Stimulated activated CD8-positive, alpha-beta memory T cell treated with anti-CD3 and anti-CD28 coated beads, Interleukin-15, amount 100 ng/mL, for 48 hours (primary cell): ENCODE data around the gene CFAP46.
"Not testable (repeated sequence)": the region's sequence is repeated elsewhere in the genome, so short reads cannot be mapped to it uniquely, and the experiment has no call there.

Experiments
- DNase-seq, 2 donors: peaks; one replicate each; pipeline ENCODE4 v3.0.0-alpha.2; 2020; ENCODE audit warnings: low read depth in 2 of 2

Gene CFAP46

DNA sequence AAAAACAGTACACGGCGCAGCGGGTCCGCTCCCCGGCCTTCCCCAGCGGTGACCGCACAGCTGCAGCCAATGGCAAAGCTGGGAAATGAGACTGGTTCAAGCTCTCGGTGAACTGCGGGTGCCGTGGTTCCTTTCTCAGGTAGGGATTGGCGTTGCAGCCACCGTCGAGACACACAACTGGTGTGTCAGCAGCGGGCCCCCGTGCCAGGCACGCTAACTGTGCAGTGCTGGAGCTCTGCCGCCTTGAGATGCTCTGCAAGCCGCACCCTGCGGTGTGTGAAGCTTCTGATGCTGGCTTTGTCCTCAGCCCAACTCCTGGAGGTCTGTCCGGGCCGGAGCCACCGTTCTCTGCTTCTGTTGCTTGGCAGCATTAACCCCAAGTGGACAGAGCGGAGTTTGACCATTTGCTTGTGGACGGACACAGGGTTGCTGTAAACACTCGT is 135.8 kb downstream of the CFAP46 start:
- no peak for DNase-seq

DNA sequence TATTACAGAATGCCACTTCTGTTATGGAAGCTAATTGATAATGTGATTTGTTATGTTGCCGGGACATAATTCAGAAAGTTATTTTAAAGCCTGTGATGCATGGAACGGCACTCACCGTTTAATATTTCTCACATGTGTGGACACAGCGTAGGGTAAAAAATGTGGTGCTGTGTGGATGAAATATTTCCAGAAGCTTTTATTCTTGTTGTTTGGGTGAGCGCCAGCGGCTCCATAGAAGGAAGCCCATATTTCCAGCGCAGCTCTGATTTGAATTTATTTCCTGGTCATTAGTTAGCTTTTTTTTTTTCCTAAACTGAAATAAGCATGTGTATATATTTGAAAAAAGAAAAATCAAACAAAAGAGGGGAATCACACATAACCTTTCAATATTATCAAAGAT is 136.3 kb downstream of the CFAP46 start:
- no peak for DNase-seq

DNA sequence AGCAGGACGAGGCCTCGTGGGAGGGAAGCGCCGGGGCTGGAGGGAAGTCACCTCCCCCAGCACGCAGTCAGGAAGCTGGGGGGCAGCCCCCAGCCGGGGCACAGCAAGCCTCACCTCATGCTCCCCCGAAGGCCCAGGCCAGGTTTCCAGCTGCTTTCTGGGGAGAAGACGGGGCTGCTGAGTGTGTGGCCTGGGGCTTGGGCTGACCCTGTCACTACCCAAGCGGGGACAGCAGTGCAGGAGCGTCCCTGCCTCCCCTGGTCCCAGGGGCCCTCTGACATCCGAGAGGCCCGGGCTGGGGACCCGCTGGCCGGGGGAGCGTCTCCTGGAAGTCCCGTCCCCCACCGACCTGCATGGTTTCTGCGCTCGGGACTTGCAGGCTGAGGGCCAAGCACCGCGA is 136.8 kb downstream of the CFAP46 start:
- DNase-seq = no peak

DNA sequence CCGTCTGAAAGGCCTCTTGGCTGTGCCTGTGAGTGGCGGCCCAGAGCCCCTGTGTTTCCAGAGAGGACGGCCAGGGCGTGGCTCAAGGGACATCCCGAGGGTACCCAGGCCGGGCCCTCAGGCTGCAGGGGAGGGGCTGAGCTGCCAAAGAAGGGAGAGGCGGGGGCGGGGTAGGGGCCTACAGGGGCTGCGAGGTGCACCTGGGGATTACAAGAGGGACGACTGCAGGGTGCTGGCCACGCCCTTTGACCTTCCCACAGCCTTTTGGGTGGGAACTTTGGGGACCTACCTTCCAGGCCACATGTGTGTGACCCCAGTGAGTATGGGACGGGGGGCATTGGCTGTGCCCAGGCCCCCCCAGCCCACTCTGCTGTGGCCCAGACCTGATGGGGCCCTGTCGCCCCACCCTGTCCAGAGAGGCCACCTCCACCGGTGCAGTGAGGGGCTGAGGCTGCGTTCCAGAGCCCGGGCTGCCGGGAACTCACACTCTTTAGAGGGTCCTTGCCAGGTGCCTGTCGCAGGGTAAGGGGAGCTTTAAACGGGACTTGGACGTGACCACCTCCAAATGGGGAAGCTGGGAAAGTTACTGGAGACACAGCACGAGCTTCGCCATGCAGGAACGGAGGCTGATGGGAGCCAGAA is 137.5 kb downstream of the CFAP46 start:
- no peak for DNase-seq

DNA sequence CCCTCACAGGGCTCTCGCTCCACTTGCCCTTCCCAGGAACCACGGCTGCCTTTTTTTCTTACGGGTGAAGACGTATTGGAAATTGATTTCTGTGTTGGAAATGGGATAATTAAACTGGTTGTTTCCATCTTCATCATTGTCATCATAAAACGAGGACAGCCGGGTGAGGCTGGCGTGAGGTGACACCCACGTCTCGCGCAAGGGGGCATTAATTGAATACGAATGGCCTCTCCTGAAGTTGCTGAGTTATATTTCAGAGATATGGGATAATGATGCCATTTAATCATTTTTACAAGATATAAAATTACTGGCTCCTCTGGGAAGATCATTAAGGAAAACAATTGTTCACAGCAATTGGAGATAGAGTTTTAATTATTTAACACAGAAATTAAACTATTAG is 138.1 kb downstream of the CFAP46 start:
- DNase-seq = no peak

DNA sequence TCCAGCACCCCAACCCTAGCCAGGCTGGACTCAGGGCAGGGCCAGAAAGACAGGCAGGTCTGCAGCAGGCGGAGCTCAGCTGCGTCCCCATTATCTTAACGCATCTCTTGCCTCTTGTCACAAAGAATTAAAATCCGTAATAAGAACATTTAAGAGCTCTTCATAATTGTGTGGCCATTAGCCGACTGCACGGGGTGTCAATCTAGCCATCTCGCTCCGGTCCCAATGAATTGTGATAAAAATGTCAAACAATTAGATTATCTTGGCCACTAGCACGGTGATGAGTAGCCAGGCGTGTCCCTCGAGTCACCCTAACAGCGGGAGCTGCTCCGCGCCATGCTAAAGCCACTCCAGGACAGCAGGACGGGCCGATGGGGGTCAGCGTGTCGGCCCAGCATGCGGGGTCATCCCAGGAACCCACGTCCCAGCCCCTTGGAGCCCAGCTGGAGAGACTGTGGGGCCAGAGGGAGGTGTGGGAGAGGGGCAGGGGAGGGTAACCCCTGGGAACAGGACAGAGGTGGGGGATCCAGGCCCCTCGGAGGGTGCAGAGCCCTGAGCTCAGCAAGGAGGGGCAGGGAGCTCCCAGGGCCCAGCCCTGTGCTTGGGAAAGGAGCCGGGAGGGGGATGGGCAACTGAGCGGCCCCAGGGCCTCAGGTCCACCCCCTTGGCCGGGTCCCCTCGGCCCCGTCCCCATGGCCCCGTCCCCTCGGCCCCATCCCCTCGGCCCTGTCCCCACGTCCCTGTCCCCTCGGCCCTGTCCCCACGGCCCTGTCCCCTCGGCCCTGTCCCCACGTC is 138.8 kb downstream of the CFAP46 start:
- no peak for DNase-seq

DNA sequence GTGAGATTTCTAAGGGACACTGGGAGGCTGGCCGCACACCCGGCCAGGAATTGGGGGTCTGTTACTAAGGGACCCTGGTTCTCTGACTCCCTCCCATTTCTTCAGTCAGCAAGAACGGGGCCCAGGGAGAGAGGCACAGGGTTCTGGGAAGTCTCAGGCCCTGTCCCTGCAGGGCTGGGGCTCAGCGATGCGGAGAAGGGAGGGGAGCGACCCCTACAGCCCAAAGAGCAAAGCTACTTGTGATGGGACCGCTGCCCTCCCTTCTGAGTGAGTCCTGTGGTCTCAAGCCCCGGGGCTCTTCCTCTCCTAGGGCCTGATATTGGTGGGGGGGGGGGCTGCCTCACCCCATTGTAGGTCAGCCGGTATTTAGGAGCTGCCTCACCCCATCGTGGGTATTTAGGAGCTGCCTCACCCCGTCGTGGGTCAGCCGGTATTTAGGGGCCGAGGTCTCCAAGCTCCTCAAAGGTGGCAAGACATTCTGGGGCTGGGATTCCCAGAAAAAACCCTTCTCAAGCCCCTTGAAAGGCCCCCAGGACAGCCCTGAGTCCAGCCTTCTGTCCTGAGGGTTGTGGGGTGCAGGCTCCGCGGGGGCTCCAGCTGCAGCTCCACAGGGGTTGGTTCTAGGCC is 139.6 kb downstream of the CFAP46 start:
- no peak for DNase-seq

DNA sequence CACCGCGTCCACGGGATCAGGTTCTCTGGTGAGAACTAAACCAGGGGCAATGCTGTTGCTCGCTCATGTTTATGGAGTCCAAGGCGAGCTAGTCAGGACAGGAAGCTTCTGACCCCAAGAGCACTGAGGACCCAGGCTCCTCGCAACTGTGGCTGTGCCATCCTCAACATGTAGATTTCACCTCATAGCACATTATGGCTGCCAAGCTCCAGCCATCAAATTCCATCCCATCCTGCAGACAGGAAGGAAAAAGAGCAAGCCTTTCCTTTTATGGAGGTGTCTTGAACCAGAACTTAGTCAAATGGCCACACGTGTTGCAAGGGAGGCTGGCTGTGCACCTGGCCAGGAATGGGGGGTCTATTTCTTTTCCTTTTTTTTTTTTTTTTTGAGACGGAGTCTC is 140.3 kb downstream of the CFAP46 start:
- DNase-seq = no peak

DNA sequence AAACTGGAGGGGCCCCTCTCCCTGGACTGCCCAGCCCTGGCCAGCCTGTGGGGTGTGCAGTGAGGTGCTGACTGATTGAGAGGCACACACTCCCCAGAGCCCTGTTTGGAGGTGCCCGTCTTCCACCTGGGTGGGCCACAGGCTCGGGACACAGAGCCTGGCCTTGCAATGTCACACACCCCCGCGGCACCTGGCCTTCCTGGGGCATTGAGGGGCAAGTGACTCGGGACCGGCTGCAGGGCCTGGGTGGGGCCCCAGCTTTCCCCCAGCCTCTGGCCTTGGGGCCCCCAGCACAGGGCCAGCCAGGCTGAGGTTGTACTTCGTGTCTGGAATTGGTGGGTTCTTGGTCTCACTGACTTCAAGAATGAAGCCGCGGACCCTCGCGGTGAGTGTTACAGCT is 142.5 kb downstream of the CFAP46 start:
- no peak for DNase-seq

DNA sequence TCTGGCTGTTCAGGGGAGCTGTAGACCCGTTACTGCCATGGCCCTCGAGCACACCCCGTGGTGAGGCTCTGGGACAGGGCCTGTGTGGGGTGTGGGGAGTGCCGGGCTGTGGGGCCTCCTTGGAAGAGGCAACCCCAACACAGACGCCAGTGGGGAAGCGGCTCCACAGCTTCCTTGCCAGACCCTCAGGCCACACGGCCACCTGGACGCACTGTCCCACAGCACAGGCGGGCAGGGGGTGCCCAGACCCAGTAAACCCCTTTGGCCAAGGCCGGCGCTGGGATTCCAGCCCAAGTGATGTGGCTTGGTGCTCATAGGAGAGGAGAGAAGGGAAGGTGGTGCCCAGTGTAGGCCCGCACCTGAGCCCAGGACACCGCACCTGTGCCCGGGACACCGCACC is 143.5 kb downstream of the CFAP46 start:
- no peak for DNase-seq

DNA sequence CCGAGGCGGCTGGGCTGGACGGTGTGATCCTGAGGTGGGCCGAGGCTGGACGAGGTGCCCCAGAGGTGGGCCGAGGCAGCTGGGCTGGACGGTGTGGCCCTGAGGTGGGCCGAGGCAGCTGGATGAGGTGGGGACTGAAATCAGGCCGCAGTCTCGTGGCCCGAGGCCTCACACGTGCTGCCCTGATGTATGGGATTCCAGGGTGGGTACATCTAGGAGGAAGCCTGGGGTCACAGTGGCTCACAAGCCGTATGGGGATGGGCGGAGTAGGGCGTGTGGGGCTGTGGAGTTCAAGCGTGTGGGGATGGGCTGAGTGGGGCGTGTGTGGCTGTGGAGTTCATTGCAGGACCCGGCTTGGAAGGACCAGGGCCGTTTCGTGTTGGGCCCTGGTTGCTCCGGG is 144.0 kb downstream of the CFAP46 start:
- DNase-seq = no peak

DNA sequence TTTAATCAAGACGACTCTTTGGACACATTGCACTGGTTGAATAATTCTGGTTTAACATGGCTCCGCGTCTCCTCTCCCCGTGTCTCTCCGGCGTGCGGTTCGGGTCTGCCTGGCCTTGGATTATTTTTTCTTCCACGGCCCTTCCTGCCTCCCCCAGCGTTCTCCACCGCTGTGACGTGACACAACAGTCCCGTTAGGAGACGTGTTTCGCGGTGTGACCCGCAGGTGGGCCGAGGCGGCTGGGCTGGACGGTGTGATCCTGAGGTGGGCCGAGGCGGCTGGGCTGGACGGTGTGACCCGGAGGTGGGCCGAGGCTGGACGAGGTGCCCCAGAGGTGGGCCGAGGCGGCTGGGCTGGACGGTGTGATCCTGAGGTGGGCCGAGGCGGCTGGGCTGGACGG is 144.4 kb downstream of the CFAP46 start:
- not testable (repeated sequence) for DNase-seq

DNA sequence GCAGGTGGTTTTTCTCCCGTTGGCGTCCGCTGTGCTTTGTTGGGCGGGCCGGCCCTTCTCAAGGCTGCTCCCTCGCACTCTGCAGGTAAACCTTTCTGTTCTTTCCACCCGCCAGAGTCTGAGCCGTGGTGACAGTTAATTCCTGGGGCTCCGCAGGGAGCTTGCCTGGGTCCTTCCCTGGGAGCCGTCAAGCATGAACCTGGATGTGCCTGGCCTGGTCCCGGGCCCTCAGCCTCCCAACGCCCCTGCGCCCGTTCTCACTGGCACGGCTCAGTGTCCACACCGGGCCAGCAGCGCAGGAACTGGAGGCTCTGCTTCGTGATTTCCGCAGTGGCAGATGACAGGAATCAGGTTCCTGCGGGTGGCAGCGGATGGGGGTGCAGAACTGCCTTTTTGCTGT is 145.5 kb downstream of the CFAP46 start:
- no peak for DNase-seq

DNA sequence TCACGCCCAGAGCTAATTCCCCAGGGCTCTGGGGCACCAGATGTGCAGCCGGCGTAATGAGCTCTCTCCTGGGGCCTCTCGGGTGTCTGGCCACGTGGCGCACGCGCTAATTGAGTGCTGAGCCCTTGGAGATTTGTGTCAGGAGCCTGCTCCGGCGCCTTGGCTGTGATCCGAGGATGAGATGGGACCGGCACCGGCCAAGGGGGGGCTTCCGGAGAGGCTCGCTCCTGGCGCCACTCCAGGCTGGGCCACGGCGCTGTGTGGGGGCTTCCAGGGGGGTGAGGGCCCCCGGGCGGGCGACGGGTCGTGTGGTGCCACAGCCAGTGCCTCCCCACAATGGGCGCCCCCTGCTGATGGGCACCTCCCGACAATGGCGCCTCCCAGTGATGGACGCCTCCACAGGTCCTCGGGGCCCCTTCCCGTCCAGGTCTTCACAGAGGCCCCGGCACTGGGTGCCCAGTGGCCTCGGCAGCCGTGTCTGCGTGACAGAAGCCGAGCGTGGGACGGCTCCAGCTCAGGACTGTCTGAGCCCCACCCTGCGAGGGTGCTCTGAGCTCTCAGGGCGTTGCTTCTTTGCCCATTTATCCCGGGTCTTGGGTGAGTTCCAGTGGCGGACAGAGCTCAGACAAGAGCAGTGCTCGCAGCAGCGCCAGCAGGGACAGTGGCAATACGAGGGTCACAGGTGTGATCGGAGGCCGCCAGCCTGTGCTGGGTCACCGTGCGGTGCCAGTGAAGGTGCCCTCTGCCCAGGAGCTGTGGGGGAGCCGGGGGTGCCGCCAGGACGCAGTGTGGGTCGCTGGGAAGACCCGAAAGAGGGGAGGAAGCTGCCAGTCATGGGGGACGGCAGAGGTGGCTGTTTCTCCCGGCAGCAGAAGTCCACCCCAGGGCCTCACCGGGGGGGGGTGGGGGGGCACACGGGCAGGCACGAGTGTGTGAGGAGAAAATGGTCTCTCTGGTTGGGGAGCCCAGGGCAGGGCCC is 148.2 kb downstream of the CFAP46 start:
- DNase-seq = no peak

DNA sequence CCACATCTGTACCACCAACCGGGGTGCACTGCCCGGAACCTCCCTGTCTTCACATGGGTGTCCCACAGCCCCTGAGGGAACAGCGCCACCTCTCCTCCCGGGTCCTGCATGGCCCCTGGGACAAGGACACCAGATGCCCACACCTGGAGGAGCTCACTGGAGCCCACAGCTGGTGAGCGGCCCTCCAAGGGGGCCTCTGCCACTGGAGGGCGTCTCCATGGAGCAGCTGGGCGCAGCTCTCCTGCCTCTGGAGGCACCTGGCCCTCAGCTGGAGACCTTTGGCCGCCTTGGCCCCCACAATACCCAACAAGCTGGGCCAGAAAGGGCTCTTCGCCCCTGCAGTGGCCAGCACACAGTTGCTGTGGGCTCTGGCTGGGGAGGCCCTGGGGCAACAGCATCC is 149.2 kb downstream of the CFAP46 start:
- DNase-seq = no peak

DNA sequence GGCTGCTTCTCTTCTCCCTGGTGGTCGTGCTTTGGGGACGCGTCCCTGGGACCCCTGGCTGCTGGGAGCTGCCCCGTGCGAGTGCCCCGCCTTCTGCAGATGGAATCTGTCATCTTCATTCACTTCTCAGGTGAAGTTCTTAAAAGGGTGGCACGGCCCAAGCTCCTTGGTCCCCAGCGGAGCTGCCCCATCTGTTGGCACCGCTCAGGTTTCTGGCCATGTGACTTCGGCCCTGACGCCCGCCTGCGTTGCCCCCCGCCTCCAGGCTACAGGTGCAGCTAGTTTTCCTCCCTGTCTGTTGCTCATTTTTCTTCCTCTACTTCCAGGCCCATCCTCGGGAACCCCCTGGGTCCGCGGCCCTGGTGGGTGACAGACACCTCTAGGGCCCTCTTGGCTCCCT is 149.6 kb downstream of the CFAP46 start:
- DNase-seq = no peak

DNA sequence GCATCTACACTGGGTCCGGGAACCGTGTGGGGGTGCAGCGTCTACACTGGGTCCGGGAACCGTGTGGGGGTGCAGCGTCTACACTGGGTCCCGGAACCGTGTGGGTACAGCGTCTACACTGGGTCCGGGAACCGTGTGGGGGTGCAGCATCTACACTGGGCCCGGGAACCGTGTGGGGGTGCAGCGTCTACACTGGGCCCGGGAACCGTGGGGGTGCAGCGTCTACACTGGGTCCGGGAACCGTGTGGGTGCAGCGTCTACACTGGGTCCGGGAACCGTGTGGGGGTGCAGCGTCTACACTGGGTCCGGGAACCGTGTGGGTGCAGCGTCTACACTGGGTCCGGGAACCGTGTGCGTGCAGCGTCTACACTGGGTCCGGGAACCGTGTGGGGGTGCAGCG is 150.3 kb downstream of the CFAP46 start:
- not testable (repeated sequence) for DNase-seq

DNA sequence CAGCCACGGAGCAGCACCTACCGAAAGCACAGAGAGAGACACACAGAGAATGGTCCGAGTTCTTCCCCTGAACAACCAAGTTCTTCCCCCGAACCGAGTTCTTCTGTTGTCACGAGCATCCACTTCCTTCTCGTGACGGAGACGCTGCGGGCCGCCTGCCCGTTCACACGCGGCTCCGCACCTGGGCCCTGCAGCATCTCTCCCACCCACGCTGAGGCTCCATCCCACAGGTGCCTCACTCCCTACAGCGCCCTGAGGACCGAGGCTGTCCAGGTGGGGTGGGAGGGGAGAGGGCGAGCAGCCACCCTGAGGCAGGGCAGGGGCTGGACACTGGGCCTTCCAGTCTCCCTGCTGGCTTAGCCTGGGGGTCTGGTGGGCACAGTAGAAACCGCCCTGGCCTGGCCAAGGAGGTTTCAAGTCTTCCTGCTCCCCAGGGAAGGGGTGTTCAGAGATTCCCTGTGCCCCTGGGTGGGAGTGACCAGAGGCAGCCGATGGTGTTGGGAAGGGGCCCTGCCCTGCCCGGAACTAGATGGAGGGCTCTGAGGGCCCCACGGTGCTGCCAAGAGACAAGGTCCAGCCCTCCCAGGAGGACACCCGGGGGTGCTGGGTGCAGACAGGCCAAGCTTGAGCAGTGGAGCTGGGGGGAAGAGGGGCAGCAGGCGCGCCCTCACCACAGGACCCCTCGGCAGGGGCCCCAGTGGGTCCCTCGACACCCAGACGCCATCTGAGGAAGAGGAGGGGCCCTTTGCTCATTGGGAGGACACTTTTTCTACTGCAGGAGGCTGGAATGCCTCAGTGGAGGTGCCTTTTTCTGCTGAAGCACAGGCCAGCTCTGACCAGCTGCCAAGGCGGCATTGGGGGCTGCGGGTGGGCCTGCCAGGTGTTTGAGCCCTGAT is 151.2 kb downstream of the CFAP46 start:
- DNase-seq = no peak

DNA sequence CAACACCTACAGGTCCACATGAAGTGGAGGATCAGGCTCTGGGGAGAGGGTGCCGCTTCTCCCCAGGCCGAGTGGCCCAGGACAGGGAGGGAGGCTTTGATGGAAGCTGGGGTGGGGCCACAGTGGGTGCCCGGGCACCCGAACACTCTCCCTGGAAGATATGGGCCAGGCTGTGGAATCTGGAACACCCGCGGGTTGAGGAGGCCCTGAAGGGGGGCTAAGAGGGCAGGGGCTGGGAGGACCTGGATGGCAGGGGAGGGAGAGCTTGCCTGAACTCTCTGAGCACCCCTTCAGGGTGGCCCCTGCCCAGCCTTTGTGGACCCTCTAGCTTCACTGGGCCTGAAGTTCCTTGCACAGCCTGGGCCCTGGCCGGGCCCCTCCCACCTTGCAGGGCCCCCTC is 151.9 kb downstream of the CFAP46 start:
- DNase-seq = no peak

DNA sequence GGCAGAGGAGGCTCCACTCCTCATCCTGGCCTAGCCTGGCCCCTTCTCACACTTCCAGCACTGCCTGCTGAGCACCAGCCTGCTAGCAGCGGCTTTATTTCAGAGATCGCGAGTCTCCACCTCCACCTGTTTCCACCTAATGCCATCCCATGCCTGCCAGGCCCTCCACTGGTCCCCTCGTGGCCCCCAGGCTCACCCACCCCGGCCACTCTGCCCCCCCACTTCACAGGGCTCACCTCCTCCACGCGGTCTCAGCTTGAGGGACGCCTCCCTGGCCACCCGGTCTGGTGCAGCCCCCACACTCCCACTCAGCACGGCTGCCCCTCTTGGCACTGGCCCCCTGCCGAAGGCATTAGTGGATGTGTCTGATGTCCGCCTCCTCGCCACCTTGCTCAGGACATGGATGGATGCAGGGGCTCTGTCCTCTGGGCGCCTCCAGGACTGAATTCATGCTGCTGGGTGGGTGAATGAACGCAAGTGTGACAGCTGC is 152.7 kb downstream of the CFAP46 start:
- no peak for DNase-seq

DNA sequence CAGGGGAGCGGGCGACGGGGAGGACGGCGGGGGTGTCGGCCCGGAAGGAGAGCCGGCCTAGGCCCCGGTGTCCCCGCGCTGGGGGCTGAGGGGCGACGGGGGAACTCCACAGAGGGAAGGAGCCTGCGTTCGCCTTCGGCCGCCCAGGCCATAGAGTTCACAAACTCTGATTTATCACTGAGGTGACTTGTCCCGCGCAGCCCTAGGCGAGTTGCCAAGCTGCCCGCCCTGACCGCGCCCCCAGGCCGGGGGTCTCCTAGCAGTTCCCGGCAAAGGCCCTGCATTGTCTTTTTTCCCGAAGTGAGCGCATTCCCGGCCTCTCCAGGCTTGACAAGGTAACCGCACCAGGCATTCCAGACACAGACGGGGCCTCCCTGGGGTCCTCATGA is 153.5 kb downstream of the CFAP46 start:
- no peak for DNase-seq
